ENCODE data around the gene MRPL11. TPM values are rescaled to one million over a fixed set of nuclear protein-coding genes. Genes with fewer than 3 reads are reported as not detected.
A peak's percentile ranks its signal among the peaks of the same experiment; 100 is the strongest.
"Not testable (repeated sequence)": the region's sequence is repeated elsewhere in the genome, so short reads cannot be mapped to it uniquely, and the experiment has no call there.

Gene MRPL11
- total and polyA plus RNA-seq, 2 experiments from 2014 or later, result 36.7 to 76.6 TPM

- no peak for DNase-seq
- no peak overlapping the region for H3K4me2 ChIP-seq (ENCODE audit: unreplicated experiment)
- no peak overlapping the region for H3K27ac ChIP-seq
- peaks cover 19% of the 10 kb centered on the region for H3K27me3 ChIP-seq (replicated peaks; ENCODE audit: insufficient read depth)
- no peak overlapping the region for H3K4me3 ChIP-seq
- H3K36me3 ChIP-seq (ENCODE audit: low read depth), result no peaks in the 10 kb centered on the region
- no peaks in the 10 kb centered on the region for H3K9me3 ChIP-seq (ENCODE audit: low read depth)
- in situ Hi-C loops (cut with MboI), result no loop called here
- peaks cover 6% of the 10 kb centered on the region for H3K4me1 ChIP-seq (ENCODE audit: insufficient read depth)
- TF ChIP-seq EZH2phosphoT487 (IDR thresholded peaks at IDR 0.05; ENCODE audit: insufficient read depth, low read depth) (no peak), EZH2 (IDR thresholded peaks at IDR 0.05; ENCODE audit: insufficient read depth, poor library complexity, severe bottlenecking) (no peak)
- H4K20me1 ChIP-seq (ENCODE audit: insufficient read depth), result no peaks in the 10 kb centered on the region
- peaks cover 7% of the 10 kb centered on the region; the same call in 1 of the 2 replicates for H3F3A ChIP-seq (ENCODE audit: insufficient read depth)
- H2AFZ ChIP-seq, result no peak overlapping the region
- 36 to 37% methylated on average over 4 of the region's 4 CpGs for WGBS, 2 experiments (ENCODE audit: low coverage in 1 of 2, low lambda C conversion rate in 2 of 2, missing lambda C conversion rate in 2 of 2)
- H3K9me2 ChIP-seq (ENCODE audit: insufficient read depth), result no peaks in the 10 kb centered on the region
- no peaks in the 10 kb centered on the region for H3K79me2 ChIP-seq (ENCODE audit: insufficient read depth)
- H3K9ac ChIP-seq, result no peak overlapping the region
Observed at GRCh38 chr11:66448523-66448922, 9.9 kb upstream of the MRPL11 start.

GRCh38 chr11:66447012-66447411 lies 8.4 kb upstream of the MRPL11 start:
- Histone ChIP-seq H3K9ac (no peak overlapping the region), H4K20me1 (ENCODE audit: insufficient read depth) (no peaks in the 10 kb centered on the region), H3K9me3 (ENCODE audit: low read depth) (no peaks in the 10 kb centered on the region), H3K4me3 (no peak overlapping the region), H3K36me3 (ENCODE audit: low read depth) (no peaks in the 10 kb centered on the region), H3K27me3 (replicated peaks; ENCODE audit: insufficient read depth) (peaks cover 17% of the 10 kb centered on the region), H3K79me2 (ENCODE audit: insufficient read depth) (no peaks in the 10 kb centered on the region), H3K9me2 (ENCODE audit: insufficient read depth) (no peaks in the 10 kb centered on the region), H3K27ac (no peak overlapping the region), H3K4me1 (ENCODE audit: insufficient read depth) (peaks cover 11% of the 10 kb centered on the region), H3F3A (ENCODE audit: insufficient read depth) (peaks cover 13% of the 10 kb centered on the region), H3K4me2 (ENCODE audit: unreplicated experiment) (no peak overlapping the region), H2AFZ (no peak overlapping the region)
- no peak for TF ChIP-seq EZH2 (IDR thresholded peaks at IDR 0.05; ENCODE audit: insufficient read depth, poor library complexity, severe bottlenecking)
- TF ChIP-seq EZH2phosphoT487 (IDR thresholded peaks at IDR 0.05; ENCODE audit: insufficient read depth, low read depth), result no peak
- no peak for DNase-seq
- in situ Hi-C loops (cut with MboI), result no loop called here

- 35 to 45% methylated on average over 4 of the region's 4 CpGs for WGBS, 2 experiments (ENCODE audit: low coverage in 1 of 2, low lambda C conversion rate in 2 of 2, missing lambda C conversion rate in 2 of 2)
Observed at GRCh38 chr11:66443602-66444001, 5.0 kb upstream of the MRPL11 start.

GRCh38 chr11:66440940-66441282 lies 2.3 kb upstream of the MRPL11 start:
- WGBS, 2 experiments (ENCODE audit: low coverage in 1 of 2, low lambda C conversion rate in 2 of 2, missing lambda C conversion rate in 2 of 2), result 49 to 61% methylated on average over 8 to 27 of the region's 27 CpGs
- in situ Hi-C loops (cut with MboI); H3K9me2 ChIP-seq (ENCODE audit: insufficient read depth): not testable (repeated sequence)

More at GRCh38 chr11:66443602-66444001, 5.0 kb upstream of the MRPL11 start:
- no peaks in the 10 kb centered on the region for H3K79me2 ChIP-seq (ENCODE audit: insufficient read depth)
- peak overlapping the region; percentile 54 for H3K4me2 ChIP-seq (ENCODE audit: unreplicated experiment)
- no peaks in the 10 kb centered on the region for H3K9me2 ChIP-seq (ENCODE audit: insufficient read depth)
- H4K20me1 ChIP-seq (ENCODE audit: insufficient read depth), result no peaks in the 10 kb centered on the region
- no peaks in the 10 kb centered on the region for H3K36me3 ChIP-seq (ENCODE audit: low read depth)
- peaks cover 13% of the 10 kb centered on the region for H3F3A ChIP-seq (ENCODE audit: insufficient read depth)
- peak overlapping the region; percentile 24; the same call in 1 of the 2 replicates for H3K9ac ChIP-seq
- peak; percentile 94 for DNase-seq
- no peaks in the 10 kb centered on the region for H3K9me3 ChIP-seq (ENCODE audit: low read depth)
- H2AFZ ChIP-seq, result no peak overlapping the region
- H3K4me3 ChIP-seq, result no peak overlapping the region
- peaks cover 8% of the 10 kb centered on the region; the same call in 1 of the 2 replicates for H3K27me3 ChIP-seq (replicated peaks; ENCODE audit: insufficient read depth)
- in situ Hi-C loops (cut with MboI), result no loop called here
- peak overlapping the region; percentile 72 for H3K27ac ChIP-seq
- peaks cover 11% of the 10 kb centered on the region for H3K4me1 ChIP-seq (ENCODE audit: insufficient read depth)
- TF ChIP-seq EZH2phosphoT487 (IDR thresholded peaks at IDR 0.05; ENCODE audit: insufficient read depth, low read depth) (no peak), EZH2 (IDR thresholded peaks at IDR 0.05; ENCODE audit: insufficient read depth, poor library complexity, severe bottlenecking) (no peak)

GRCh38 chr11:66440101-66440939 lies 1.7 kb upstream of the MRPL11 start:
- WGBS, 2 experiments (ENCODE audit: low coverage in 1 of 2, low lambda C conversion rate in 2 of 2, missing lambda C conversion rate in 2 of 2), result 68 to 75% methylated on average over 17 to 26 of the region's 29 CpGs

More at GRCh38 chr11:66440940-66441282, 2.3 kb upstream of the MRPL11 start:
- not testable (repeated sequence) for DNase-seq; H3K9ac ChIP-seq; H3K9me3 ChIP-seq (ENCODE audit: low read depth); H3K27me3 ChIP-seq (replicated peaks; ENCODE audit: insufficient read depth); H3K27ac ChIP-seq; H3K36me3 ChIP-seq (ENCODE audit: low read depth); H3K4me2 ChIP-seq (ENCODE audit: unreplicated experiment); H2AFZ ChIP-seq; H3K4me3 ChIP-seq; H4K20me1 ChIP-seq (ENCODE audit: insufficient read depth); H3K79me2 ChIP-seq (ENCODE audit: insufficient read depth)
- Histone ChIP-seq H3K4me1 (ENCODE audit: insufficient read depth) (peaks cover 14% of the 10 kb centered on the region), H3F3A (ENCODE audit: insufficient read depth) (peaks cover 13% of the 10 kb centered on the region)

More at GRCh38 chr11:66440101-66440939, 1.7 kb upstream of the MRPL11 start:
- H4K20me1 ChIP-seq (ENCODE audit: insufficient read depth); H3K27ac ChIP-seq; H3K79me2 ChIP-seq (ENCODE audit: insufficient read depth); H3K4me3 ChIP-seq; H2AFZ ChIP-seq; H3K27me3 ChIP-seq (replicated peaks; ENCODE audit: insufficient read depth); H3K36me3 ChIP-seq (ENCODE audit: low read depth); H3K9me2 ChIP-seq (ENCODE audit: insufficient read depth); DNase-seq; H3K9me3 ChIP-seq (ENCODE audit: low read depth); H3K4me2 ChIP-seq (ENCODE audit: unreplicated experiment); H3K9ac ChIP-seq; in situ Hi-C loops (cut with MboI): not testable (repeated sequence)
- Histone ChIP-seq H3F3A (ENCODE audit: insufficient read depth) (peaks cover 13% of the 10 kb centered on the region), H3K4me1 (ENCODE audit: insufficient read depth) (peaks cover 14% of the 10 kb centered on the region)
